Stimulated activated CD4-positive, alpha-beta T cell treated with anti-CD3 and anti-CD28 coated beads, Interleukin-1b, Interleukin-23, amount 100 ng/mL, for 4 hours (primary cell): ENCODE data around the gene CLASRP.
"Not testable (repeated sequence)": the region's sequence is repeated elsewhere in the genome, so short reads cannot be mapped to it uniquely, and the experiment has no call there.

Source experiments
- DNase-seq, 2 donors: peaks; one replicate each; pipeline ENCODE4 v3.0.0-alpha.2; 2020; ENCODE audit warnings: low read depth in 2 of 2

CLASRP gene

GRCh38 chr19:45102481-45102880, 63.6 kb downstream of the CLASRP start:
- DNase-seq = no peak

- no peak for DNase-seq
Observed at GRCh38 chr19:45103156-45103507, 64.3 kb downstream of the CLASRP start.

DNA sequence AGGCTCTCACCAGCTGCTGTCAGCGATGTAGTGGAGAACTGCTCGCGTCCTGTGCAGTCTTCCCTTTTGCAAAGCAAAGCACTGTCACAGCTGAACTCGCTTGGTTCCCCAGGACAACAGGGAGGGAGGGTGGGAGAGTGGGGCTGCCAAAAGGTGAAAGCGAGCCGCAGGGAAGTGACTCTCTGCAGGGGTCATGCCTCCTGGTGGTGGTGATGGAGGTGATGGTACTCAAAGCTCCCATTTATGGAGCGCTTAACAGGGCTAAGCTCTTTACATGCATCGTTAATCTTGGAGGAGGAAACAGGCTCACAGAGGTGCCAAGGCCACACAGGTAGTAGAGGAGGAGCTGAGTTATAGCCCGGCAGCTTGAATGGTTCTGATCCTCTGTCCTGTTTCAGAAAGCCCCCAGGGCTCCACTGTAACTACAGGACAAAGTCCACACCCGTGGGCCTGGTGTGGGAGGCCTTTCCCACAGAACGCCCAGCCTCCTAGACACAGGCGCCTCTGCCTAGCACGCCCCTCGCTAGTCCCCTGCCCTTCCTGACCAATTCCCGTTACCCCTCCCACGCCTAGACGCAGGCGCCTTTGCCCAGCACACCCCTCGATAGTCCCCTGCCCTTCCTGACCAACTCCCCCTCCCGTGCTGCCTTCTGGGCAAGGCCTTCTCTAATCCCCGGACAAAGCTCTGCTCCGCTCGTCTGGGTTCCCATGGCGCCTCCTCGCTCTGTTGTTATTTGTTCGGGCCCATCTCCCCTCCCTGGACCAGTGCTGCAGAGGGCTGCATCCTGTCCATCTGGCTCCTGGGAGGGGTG, 64.9 kb downstream of the CLASRP start:
- no peak for DNase-seq

DNA sequence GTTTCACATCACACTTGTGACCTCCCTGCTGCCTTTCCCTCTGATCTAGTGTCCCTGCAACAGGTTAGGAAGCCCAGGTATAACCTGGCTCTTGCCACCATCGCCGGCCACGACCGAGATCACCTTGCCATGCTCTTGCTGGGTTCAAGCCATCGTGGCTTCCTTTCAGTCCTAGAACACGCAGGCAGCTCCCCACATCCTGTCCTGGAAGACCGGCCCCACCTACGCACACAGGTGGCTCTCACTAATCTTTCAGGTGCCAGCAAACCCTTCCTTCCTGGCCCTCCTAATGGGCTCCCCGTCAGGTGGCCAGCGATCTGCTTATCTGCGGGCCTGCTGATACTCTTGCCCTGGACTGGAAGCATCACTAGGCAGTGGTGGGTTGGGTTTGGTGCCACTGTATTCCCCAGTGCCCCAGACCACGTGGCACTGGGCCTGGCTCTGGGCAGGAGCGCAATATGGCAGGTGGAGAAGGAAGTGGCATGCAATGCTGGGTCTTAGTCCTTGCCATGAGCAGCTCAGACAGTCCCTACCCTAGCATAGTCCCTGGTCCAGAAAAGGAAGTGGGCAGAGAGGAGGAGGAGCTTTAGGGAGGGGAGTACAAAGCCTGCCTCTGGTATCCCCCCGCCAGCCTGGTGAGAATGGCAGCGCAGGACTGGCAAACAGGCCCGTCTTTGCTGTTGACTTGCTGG, 66.0 kb downstream of the CLASRP start:
- no peak for DNase-seq

DNA sequence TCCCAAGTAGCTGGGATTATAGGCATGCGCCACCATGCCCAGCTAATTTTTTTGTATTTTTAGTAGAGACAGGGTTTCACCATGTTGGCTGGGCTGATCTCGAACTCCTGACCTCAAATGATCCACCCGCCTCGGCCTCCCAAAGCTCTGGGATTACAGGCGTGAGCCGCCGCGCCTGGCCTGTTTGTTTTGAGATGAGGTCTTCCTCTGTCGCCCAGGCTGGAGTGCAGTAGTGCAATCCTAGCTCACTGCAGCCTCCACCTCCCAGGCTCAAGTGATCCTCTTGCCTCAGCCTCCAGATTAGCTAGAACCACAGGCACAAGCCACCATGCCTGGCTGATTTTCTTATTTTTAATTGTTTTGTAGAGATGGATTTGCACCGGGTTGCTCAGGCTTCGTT, 67.5 kb downstream of the CLASRP start:
- not testable (repeated sequence) for DNase-seq

GRCh38 chr19:45107621-45108150, 68.8 kb downstream of the CLASRP start:
- no peak for DNase-seq

DNA sequence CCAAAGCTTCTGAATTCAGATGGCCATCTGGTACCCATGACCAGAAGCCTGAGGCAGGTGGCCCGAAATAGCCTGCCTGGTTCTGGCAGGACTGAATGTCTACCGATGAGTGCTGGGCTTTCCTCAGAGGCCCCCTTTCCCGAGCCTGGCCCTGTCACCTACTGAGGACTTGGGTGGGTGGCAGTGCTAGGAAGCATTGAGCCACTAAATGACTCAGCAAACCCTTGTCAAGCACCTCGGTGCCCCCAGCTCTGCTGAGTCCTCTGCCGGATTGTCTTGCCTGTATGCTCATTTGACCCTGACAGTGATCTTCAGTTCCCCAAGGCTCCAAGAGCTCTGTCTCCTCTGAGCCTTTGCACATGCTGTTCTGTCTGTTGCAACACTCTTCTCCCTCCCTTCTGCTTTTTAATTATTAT, 72.0 kb downstream of the CLASRP start:
- DNase-seq = no peak

GRCh38 chr19:45112111-45112827, 73.4 kb downstream of the CLASRP start:
- DNase-seq = no peak

DNA sequence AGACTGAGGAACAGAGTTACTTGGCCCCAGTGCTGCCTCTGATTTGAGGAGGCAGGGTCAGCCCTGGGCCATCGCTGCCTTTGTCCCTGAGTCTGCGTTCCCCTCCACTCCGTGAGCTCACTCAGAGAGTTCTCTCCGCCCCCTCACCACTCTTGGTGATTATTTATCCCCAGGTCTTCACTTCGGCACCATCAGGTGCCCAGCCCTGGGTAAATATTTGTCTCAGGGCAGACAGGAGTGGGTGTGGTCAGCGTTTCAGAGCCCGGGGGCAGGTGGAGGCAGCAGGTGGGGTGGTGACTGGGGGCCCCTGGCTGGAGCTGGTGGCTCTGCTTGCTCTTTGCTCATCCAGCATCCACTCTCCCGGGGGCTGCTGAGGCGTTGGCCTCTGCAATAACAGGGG, 74.8 kb downstream of the CLASRP start:
- DNase-seq = no peak

- DNase-seq = no peak
Observed at GRCh38 chr19:45114116-45114515, 75.3 kb downstream of the CLASRP start.

DNA sequence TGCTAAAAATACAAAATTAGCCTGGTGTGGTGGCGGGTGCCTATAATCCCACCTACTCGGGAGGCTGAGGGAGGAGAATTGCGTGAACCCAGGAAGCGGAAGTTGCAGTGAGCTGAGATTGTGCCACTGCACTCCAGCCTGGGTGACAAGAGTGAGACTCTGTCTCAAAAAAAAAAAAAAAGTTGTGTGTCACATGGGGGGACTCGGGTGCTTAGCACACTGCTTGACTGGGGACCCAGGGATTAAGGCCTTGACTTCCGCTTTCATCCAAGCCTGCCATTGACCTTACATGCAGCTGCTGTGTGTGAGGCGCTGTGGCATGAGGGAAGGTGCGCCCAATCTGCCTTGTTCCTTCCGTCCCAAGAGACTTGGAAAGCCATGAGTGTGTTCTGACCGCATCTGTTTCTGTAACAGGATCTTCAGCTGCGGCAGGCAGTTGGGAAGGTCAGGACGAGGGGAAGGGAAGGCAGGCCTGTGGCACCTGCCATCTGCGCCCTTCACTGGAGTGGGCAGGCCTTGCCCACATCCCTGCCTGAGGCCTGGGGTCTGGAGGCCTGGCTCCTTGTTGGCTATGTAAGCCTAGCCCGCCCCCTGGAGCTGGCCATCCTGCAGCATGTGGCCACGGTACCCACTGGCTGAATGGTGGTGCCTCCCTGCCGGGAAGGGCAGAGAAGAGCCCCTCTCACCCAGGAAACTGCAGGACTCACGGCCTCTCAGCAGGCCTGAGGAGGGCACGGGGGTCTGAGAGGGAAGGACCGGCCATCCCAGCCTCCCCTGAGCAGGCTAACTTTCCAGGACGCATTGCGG, 77.2 kb downstream of the CLASRP start:
- DNase-seq = no peak

- DNase-seq = peak; percentile 49 to 53
Observed at GRCh38 chr19:45117167-45117594, 78.3 kb downstream of the CLASRP start.

DNA sequence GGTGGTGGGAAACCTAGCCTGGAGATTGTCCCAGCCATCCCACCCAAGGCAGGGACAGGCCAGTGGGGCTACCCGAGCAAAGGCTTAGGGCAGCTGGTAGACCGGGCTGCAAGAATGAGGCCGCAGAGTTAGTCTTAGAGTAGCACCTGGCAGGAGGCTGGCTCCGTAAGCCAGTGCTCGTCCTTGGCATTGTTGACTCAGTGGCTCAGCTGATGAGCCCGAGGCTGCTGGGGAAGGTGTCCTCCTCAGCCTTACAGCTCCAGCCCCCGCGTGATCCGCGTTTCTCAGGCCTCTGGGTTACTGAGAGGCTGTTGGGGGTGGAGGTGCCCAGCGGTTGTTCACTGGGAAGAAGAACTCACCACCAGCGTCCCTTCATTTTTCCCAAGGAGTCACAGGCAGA, 78.8 kb downstream of the CLASRP start:
- no peak for DNase-seq

DNA sequence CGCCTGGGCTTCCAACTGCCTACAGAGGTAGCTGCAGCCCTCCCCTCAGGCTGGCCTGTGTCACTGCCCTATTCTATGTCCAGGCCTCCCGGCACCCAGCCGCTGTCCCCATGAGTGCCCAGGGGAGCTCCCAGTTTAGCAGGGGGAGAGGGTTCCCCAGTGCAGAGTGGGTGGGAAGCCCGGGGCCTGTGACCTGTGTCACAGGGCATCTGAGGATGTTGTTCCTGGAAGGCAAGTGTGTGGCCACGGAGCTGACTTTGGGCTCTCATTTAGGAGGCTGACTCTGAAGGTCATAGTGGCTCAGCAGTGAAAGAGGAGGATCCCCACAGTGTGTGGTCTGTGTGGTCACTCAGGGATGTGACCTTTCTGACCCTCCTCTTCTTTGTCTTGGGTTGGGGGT, 79.3 kb downstream of the CLASRP start:
- DNase-seq = no peak

DNA sequence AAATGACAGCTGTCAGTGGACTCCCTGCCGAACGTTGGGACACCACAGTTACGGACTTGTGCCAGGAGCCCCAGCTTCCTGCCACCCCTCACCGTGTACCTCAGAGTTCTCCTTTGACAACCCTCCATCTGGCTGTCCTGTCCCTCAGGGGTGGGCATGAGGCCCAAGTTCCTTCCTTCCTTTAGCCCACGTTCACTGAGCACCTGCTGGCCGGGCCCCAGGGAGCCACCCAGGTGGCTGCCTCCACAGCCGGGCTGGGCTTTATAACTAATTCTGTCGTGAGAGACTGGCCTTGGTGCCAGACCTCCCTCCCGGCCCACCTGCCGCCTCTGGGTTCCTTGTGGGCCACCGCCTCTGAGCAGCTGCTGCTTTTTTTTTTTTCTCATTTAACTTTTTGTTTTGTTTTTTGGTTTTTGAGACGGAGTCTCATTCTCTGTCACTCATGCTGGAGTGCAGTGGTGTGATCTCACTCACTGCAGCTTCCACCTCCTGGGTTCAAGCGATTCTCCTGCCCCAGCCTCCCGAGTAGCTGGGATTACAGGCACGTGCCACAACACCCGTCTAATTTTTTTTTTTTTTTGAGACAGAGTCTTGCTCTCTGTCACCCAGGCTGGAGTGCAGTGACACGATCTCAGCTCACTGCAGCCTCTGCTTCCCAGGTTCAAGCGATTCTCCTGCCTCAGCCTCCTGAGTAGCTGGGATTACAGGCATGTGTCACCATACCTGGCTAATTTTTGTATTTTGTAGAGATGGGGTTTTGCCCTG, 79.9 kb downstream of the CLASRP start:
- DNase-seq = not testable (repeated sequence)

DNA sequence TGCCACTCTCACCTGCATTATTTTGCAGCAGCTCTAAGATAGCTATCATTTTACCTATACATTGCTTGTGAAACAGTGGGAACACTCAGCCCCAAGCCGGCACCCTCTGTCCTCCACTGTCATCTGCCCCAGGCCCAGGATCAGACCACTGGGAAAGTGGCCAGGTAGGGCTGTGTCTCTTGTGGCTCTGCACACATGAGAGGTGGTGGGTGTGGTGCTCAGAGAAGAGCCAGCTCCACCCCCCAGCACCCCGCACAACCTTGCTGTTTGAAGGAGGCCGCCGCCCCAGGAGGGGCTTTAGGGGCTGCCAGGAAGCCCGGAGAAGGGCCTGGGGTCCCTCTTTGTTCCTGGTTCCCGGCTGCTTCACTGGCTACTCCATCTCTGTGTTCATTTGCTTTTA, 80.7 kb downstream of the CLASRP start:
- DNase-seq = no peak
